ENCODE measurements around the gene CYP17A1.

Gene CYP17A1

GRCh38 chr10:102815790-102816549, 21.2 kb downstream of the CYP17A1 start:
- Histone ChIP-seq H2BK15ac (ENCODE audit: low read depth, poor library complexity, severe bottlenecking) (no peak overlapping the region), H3K79me1 (replicated peaks; ENCODE audit: low read length, poor library complexity, severe bottlenecking) (peaks cover 21% of the 10 kb centered on the region)
- WGBS: 51% methylated on average over 12 of the region's 12 CpGs

GRCh38 chr10:102814873-102815661, 22.1 kb downstream of the CYP17A1 start:
- Histone ChIP-seq H2BK5ac (ENCODE audit: low read depth, low read length, poor library complexity, severe bottlenecking) (no peak overlapping the region), H3K14ac (ENCODE audit: low read length in 2 of 2) (no peak overlapping the region), H3K4me1 (ENCODE audit: control insufficient read depth, insufficient read depth, low read depth, low read length) (peaks cover 24% of the 10 kb centered on the region), H3K79me1 (replicated peaks; ENCODE audit: low read length, poor library complexity, severe bottlenecking) (peaks cover 22% of the 10 kb centered on the region), H3K4me3 (ENCODE audit: insufficient read depth in 1 of 2, low read depth in 1 of 2, low read length in 2 of 2) (no peak overlapping the region), H2BK120ac (ENCODE audit: low read depth, low read length) (no peak overlapping the region), H3K4ac (ENCODE audit: low read depth in 1 of 2, low read length in 2 of 2) (peak overlapping the region in 1 of 2 experiments; percentile 22), H2AK5ac (ENCODE audit: low read length, severe bottlenecking) (no peak overlapping the region), H3K23ac (ENCODE audit: low read length in 2 of 2) (no peak overlapping the region), H4K8ac (ENCODE audit: low read length) (peak overlapping the region; percentile 1), H3K18ac (ENCODE audit: low read depth in 1 of 2, low read length in 2 of 2) (peak overlapping the region; percentile 25 to 40), H3K9me3 (ENCODE audit: control insufficient read depth, low read length) (no peaks in the 10 kb centered on the region), H2AFZ (ENCODE audit: low read depth, low read length) (no peak overlapping the region), H2BK15ac (ENCODE audit: low read depth, poor library complexity, severe bottlenecking) (peak overlapping the region; percentile 83), H3K9ac (ENCODE audit: low read length) (peak overlapping the region; percentile 90), H3K27me3 (ENCODE audit: control insufficient read depth in 1 of 2, insufficient read depth in 1 of 2, low read length in 2 of 2) (no peaks in the 10 kb centered on the region), H3K36me3 (ENCODE audit: control insufficient read depth in 1 of 2, insufficient read depth in 2 of 2, low read depth in 1 of 2, low read length in 2 of 2) (peaks cover 41 to 49% of the 10 kb centered on the region in 2 experiments), H3K4me2 (ENCODE audit: low read length, poor library complexity, severe bottlenecking) (no peak overlapping the region), H3K27ac (ENCODE audit: low read length, poor library complexity, severe bottlenecking) (no peak overlapping the region), H4K91ac (ENCODE audit: low read length) (no peak overlapping the region), H2BK12ac (ENCODE audit: low read length in 2 of 2) (no peak overlapping the region)
- DNase-seq: peak; percentile 72
- WGBS: 88% methylated on average over 23 of the region's 23 CpGs

More at GRCh38 chr10:102815790-102816549, 21.2 kb downstream of the CYP17A1 start:
- Histone ChIP-seq H3K14ac (ENCODE audit: low read length in 2 of 2) (no peak overlapping the region), H2BK120ac (ENCODE audit: low read depth, low read length) (peak overlapping the region; percentile 42), H3K36me3 (ENCODE audit: control insufficient read depth in 1 of 2, insufficient read depth in 2 of 2, low read depth in 1 of 2, low read length in 2 of 2) (peaks cover 37 to 44% of the 10 kb centered on the region in 2 experiments), H3K9ac (ENCODE audit: low read length) (peak overlapping the region; percentile 90), H3K4ac (ENCODE audit: low read depth in 1 of 2, low read length in 2 of 2) (peak overlapping the region in 1 of 2 experiments; percentile 79), H2AFZ (ENCODE audit: low read depth, low read length) (no peak overlapping the region), H3K9me3 (ENCODE audit: control insufficient read depth, low read length) (no peaks in the 10 kb centered on the region), H3K4me2 (ENCODE audit: low read length, poor library complexity, severe bottlenecking) (no peak overlapping the region), H2BK5ac (ENCODE audit: low read depth, low read length, poor library complexity, severe bottlenecking) (no peak overlapping the region), H3K23ac (ENCODE audit: low read length in 2 of 2) (no peak overlapping the region), H3K27me3 (ENCODE audit: control insufficient read depth in 1 of 2, insufficient read depth in 1 of 2, low read length in 2 of 2) (no peaks in the 10 kb centered on the region), H3K4me1 (ENCODE audit: control insufficient read depth, insufficient read depth, low read depth, low read length) (peaks cover 24% of the 10 kb centered on the region), H3K4me3 (ENCODE audit: insufficient read depth in 1 of 2, low read depth in 1 of 2, low read length in 2 of 2) (no peak overlapping the region), H4K8ac (ENCODE audit: low read length) (peak overlapping the region; percentile 81), H3K27ac (ENCODE audit: low read length, poor library complexity, severe bottlenecking) (peak overlapping the region; percentile 22), H2AK5ac (ENCODE audit: low read length, severe bottlenecking) (peak overlapping the region; percentile 28), H4K91ac (ENCODE audit: low read length) (peak overlapping the region; percentile 62), H3K18ac (ENCODE audit: low read depth in 1 of 2, low read length in 2 of 2) (peak overlapping the region; percentile 46 to 61), H2BK12ac (ENCODE audit: low read length in 2 of 2) (peak overlapping the region; percentile 29 to 70)
- peak; percentile 95 for DNase-seq

- peaks cover 47 to 55% of the 10 kb centered on the region in 2 experiments for H3K36me3 ChIP-seq (ENCODE audit: control insufficient read depth in 1 of 2, insufficient read depth in 2 of 2, low read depth in 1 of 2, low read length in 2 of 2)
- no peak overlapping the region for H2AK5ac ChIP-seq (ENCODE audit: low read length, severe bottlenecking)
- H2AFZ ChIP-seq (ENCODE audit: low read depth, low read length): no peak overlapping the region
- no peak overlapping the region for H2BK15ac ChIP-seq (ENCODE audit: low read depth, poor library complexity, severe bottlenecking)
- no peak overlapping the region for H3K4me2 ChIP-seq (ENCODE audit: low read length, poor library complexity, severe bottlenecking)
- H3K4me3 ChIP-seq (ENCODE audit: insufficient read depth in 1 of 2, low read depth in 1 of 2, low read length in 2 of 2): no peak overlapping the region
- H3K18ac ChIP-seq (ENCODE audit: low read depth in 1 of 2, low read length in 2 of 2): no peak overlapping the region
- H2BK12ac ChIP-seq (ENCODE audit: low read length in 2 of 2): peak overlapping the region in 1 of 2 experiments; percentile 48
- DNase-seq: peak; percentile 44
- H3K9ac ChIP-seq (ENCODE audit: low read length): peak overlapping the region; percentile 90
- no peak overlapping the region for H3K27ac ChIP-seq (ENCODE audit: low read length, poor library complexity, severe bottlenecking)
- H3K27me3 ChIP-seq (ENCODE audit: control insufficient read depth in 1 of 2, insufficient read depth in 1 of 2, low read length in 2 of 2): no peaks in the 10 kb centered on the region
- H3K14ac ChIP-seq (ENCODE audit: low read length in 2 of 2): no peak overlapping the region
- no peak overlapping the region for H3K4ac ChIP-seq (ENCODE audit: low read depth in 1 of 2, low read length in 2 of 2)
- no peak overlapping the region for H3K23ac ChIP-seq (ENCODE audit: low read length in 2 of 2)
- peaks cover 28% of the 10 kb centered on the region for H3K79me1 ChIP-seq (replicated peaks; ENCODE audit: low read length, poor library complexity, severe bottlenecking)
- H2BK5ac ChIP-seq (ENCODE audit: low read depth, low read length, poor library complexity, severe bottlenecking): no peak overlapping the region
- H4K8ac ChIP-seq (ENCODE audit: low read length): peak overlapping the region; percentile 43
- WGBS: 47% methylated on average over 3 of the region's 8 CpGs
- H3K4me1 ChIP-seq (ENCODE audit: control insufficient read depth, insufficient read depth, low read depth, low read length): peaks cover 24% of the 10 kb centered on the region
- H2BK120ac ChIP-seq (ENCODE audit: low read depth, low read length): no peak overlapping the region
- no peak overlapping the region for H4K91ac ChIP-seq (ENCODE audit: low read length)
- no peaks in the 10 kb centered on the region for H3K9me3 ChIP-seq (ENCODE audit: control insufficient read depth, low read length)
These were observed 22.8 kb downstream of the CYP17A1 start for GRCh38 chr10:102814453-102814871.
